Measurements from ENCODE around the gene ENTPD1. TPM values are rescaled to one million over a fixed set of nuclear protein-coding genes. Genes with fewer than 3 reads are reported as not detected.

Gene ENTPD1
- total and polyA plus RNA-seq, 10 of the 15 experiments (the other 5 are each of a cell fraction or from before 2014, with no cell fraction given): 110 to 413 (median 161) TPM

- SMC1A ChIA-PET (ENCODE audit: uncharacterized antibody, unreplicated experiment): interaction anchor here (0.6 to 1.3 kb wide), 2 partner anchors 50 to 183 kb away, joined by 3 to 7 read pairs; partner anchors contain the start of gene TCTN3
- peaks cover 10% of the 10 kb centered on the region; the same call in 2 of the 3 replicates for H3K9me3 ChIP-seq (replicated peaks; ENCODE audit: control insufficient read depth, insufficient read depth, low read length)
- BruUV-seq (replicated peaks): no TSS peak
- no peak overlapping the region for H3K4me3 ChIP-seq
- ATAC-seq (no peak), FAIRE-seq (no peak), DNase-seq (ENCODE audit: low read depth, low spot score) (no peak)
- H4K20me1 ChIP-seq (ENCODE audit: control insufficient read depth, insufficient read depth): no peaks in the 10 kb centered on the region
- H3K36me3 ChIP-seq (ENCODE audit: control insufficient read depth in 2 of 2, insufficient read depth in 2 of 2, low read length in 1 of 2): peaks cover 5 to 8% of the 10 kb centered on the region in 2 experiments; a peak in 2 of 4 replicates
- H3K4me2 ChIP-seq (ENCODE audit: control insufficient read depth, insufficient read depth): no peak overlapping the region
- H3K27me3 ChIP-seq (replicated peaks in 1 of 2; ENCODE audit: control insufficient read depth in 2 of 2, insufficient read depth in 2 of 2, low read length in 1 of 2): no peaks in the 10 kb centered on the region
- 100% methylated on average over 1 of the region's 1 CpG for WGBS (ENCODE audit: insufficient coverage, insufficient replicate concordance, low lambda C conversion rate, missing lambda C conversion rate)
- intact Hi-C loops (cut with micrococcal nuclease; ENCODE audit: unreplicated experiment) (no loop called here), in situ Hi-C loops (cut with MboI) (no loop called here)
- no peaks in the 10 kb centered on the region for H3K79me2 ChIP-seq (ENCODE audit: control insufficient read depth, insufficient read depth, low read length)
- H3K27ac ChIP-seq (ENCODE audit: control insufficient read depth, insufficient read depth): no peak overlapping the region; the same call in 1 of the 2 replicates
- RAD21 ChIA-PET (ENCODE audit: unreplicated experiment): interaction anchor here (0.9 to 1.8 kb wide), 2 partner anchors 183 kb away, joined by 3 to 6 read pairs; partner anchors contain the start of gene TCTN3
- H3K9ac ChIP-seq (ENCODE audit: control insufficient read depth, insufficient read depth, low read length): no peak overlapping the region
- CTCF ChIA-PET: no interaction called here
- no peak overlapping the region for H2AFZ ChIP-seq (ENCODE audit: control insufficient read depth, low read depth, low read length)
- POLR2A ChIA-PET: no interaction called here
- peaks cover 16% of the 10 kb centered on the region; the same call in 1 of the 2 replicates for H3K4me1 ChIP-seq (ENCODE audit: control insufficient read depth, insufficient read depth, low read length)
- TF ChIP-seq PML (IDR thresholded peaks at IDR 0.05; ENCODE audit: low read length) (no peak; the same call in 1 of the 2 replicates), POLR2A (IDR thresholded peaks at IDR 0.05; ENCODE audit: low read depth, low read length) (0 out of 2 replicates have a peak, but pooled peaks have one; percentile 30), RELA (IDR thresholded peaks at IDR 0.05; ENCODE audit: borderline replicate concordance, partially characterized antibody) (no peak), IRF4 (IDR thresholded peaks at IDR 0.05; ENCODE audit: low read depth, low read length) (no peak), POLR2AphosphoS5 (IDR thresholded peaks at IDR 0.05; ENCODE audit: low read length) (peak; percentile 68), MTA3 (IDR thresholded peaks at IDR 0.05; ENCODE audit: borderline replicate concordance, low read length) (peak; percentile 86; the same call in 1 of the 2 replicates), ZBED1 (IDR thresholded peaks at IDR 0.05; ENCODE audit: borderline replicate concordance) (0 out of 2 replicates have a peak, but pooled peaks have one; percentile 26), PBX3 (IDR thresholded peaks at IDR 0.05; ENCODE audit: insufficient replicate concordance, low read depth, low read length) (no peak), SP1 (IDR thresholded peaks at IDR 0.05; ENCODE audit: low read depth, low read length) (no peak), SUZ12 (IDR thresholded peaks at IDR 0.05; ENCODE audit: unreplicated experiment) (no peak), MEF2B (IDR thresholded peaks at IDR 0.05; ENCODE audit: partially characterized antibody, poor library complexity, severe bottlenecking) (no peak), SREBF2 (IDR thresholded peaks at IDR 0.05; ENCODE audit: low read length) (no peak), TARDBP (IDR thresholded peaks at IDR 0.05; ENCODE audit: borderline replicate concordance) (no peak), MEF2A (IDR thresholded peaks at IDR 0.05; ENCODE audit: insufficient read depth, low read depth, low read length) (no peak), KLF5 (IDR thresholded peaks at IDR 0.05; ENCODE audit: partially characterized antibody) (no peak), E4F1 (IDR thresholded peaks at IDR 0.05; ENCODE audit: borderline replicate concordance, partially characterized antibody) (no peak), NFYA (IDR thresholded peaks at IDR 0.05; ENCODE audit: borderline replicate concordance, low read depth, low read length) (no peak), SUPT20H (IDR thresholded peaks at IDR 0.05; ENCODE audit: borderline replicate concordance, control insufficient read depth, low read depth, low read length) (no peak), POLR2AphosphoS2 (IDR thresholded peaks at IDR 0.05; ENCODE audit: low read depth, low read length) (0 out of 2 replicates have a peak, but pooled peaks have one; percentile 75), ZNF217 (IDR thresholded peaks at IDR 0.05) (no peak), RFX5 (IDR thresholded peaks at IDR 0.05; ENCODE audit: low read depth, low read length) (no peak)
- TF ChIP-seq, protein P1, sequence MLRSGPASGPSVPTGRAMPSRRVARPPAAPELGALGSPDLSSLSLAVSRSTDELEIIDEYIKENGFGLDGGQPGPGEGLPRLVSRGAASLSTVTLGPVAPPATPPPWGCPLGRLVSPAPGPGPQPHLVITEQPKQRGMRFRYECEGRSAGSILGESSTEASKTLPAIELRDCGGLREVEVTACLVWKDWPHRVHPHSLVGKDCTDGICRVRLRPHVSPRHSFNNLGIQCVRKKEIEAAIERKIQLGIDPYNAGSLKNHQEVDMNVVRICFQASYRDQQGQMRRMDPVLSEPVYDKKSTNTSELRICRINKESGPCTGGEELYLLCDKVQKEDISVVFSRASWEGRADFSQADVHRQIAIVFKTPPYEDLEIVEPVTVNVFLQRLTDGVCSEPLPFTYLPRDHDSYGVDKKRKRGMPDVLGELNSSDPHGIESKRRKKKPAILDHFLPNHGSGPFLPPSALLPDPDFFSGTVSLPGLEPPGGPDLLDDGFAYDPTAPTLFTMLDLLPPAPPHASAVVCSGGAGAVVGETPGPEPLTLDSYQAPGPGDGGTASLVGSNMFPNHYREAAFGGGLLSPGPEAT (IDR thresholded peaks at IDR 0.05; ENCODE audit: low read depth): no peak
Observed at GRCh38 chr10:95876756-95877155, 120.8 kb downstream of the ENTPD1 start.
